HG03558 (cell line): Measurements from ENCODE around the gene MLLT10.
"Not testable (repeated sequence)": the region's sequence is repeated elsewhere in the genome, so short reads cannot be mapped to it uniquely, and the experiment has no call there.

Source experiments
- ATAC-seq: cut with Tn5 transposase; IDR thresholded peaks from one replicate; pipeline ENCODE4 v1.9.1; 2021; ENCODE audit warnings: moderate number of reproducible peaks; ENCODE audit not compliant: unreplicated experiment; ENCODE audit errors: extremely low read depth

The MLLT10 gene

DNA sequence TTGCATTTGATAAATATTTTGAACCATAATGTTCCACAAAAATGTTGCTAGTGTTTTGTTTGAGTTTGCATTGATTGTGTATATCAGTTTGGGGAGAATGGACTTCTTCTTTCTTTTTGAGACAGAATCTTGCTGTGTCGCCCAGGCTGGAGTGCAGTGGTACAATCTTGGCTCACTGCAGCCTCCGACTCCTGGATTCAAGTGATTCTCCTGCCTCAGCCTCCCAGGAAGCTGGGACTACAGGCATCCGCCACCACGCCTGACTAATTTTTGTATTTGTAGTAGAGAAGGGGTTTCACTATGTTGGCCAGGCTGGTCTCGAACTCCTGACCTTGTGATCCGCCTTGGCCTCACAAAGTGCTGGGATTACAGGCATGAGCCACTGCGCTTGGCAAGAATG is 25.0 kb downstream of the MLLT10 start:
- not testable (repeated sequence) for ATAC-seq

DNA sequence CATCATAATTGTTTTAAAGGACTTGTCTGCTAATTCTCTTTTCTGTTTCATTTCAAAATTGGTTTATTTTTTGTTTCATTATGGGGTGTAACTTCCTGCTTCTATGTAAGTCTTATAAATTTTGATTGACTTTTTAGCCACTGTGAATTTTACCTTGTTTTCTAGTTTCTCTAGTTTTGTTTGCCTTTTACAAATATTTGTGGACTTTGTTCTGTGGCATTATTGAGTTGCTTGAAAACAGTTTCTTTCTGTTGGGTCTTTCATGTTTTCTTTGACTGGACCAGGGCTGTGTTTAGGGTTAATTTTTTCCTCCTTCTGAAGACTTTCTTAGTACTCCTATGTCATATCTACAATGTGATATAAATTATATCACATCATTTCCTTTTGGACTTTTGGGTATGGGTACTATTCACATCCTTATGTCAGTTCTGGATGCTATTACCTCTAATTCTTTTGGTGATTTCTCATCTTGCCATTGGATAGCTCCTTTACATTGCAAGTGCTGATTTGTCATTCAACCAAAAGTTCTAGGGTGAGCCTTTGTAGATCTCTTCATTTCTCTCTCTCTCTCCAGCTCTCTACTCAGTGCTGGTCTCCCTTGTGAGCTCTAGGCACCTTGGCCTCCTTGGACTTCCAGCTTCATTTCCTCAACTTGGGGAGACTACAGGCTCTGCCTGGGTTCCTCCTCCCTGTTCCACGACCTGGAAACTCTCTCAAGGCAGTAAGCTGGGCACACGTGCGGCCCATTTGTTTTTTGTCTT is 36.9 kb downstream of the MLLT10 start:
- no peak for ATAC-seq

DNA sequence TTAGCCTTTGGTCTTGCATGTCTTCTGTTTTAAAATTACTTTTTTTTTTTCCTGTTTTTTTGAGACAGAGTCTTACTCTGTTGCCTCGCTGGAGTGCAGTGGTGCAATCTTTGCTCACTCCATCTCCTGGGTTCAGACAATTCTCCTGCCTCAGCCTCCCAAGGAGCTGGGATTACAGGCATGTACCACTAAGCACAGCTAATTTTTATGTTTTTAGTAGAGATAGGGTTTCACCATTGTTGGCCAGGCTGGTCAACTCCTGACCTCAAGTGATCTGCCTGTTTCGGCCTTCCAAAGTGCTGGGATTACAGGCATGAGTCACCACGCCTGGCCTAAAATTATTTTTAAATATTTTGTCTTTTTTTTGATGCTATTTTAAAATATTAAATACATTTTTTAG is 38.5 kb downstream of the MLLT10 start:
- ATAC-seq: no peak

DNA sequence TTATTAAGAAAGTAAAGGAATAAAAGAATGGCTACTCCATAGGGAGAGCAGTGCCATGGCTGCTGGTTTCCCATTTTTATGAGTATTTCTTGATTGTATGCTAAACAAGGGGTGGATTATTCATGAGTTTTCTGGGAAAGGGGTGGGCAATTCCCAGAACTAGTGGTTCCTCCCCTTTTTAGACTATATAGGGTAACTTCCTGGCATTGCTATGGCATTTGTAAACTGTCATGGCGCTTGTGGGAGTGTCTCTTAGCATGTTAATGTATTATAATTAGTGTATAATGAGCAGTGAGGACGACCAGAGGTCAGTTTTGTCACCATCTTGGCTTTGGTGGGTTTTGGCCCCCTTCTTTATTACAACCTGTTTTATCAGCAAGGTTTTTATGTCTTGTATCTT is 40.5 kb downstream of the MLLT10 start:
- not testable (repeated sequence) for ATAC-seq

DNA sequence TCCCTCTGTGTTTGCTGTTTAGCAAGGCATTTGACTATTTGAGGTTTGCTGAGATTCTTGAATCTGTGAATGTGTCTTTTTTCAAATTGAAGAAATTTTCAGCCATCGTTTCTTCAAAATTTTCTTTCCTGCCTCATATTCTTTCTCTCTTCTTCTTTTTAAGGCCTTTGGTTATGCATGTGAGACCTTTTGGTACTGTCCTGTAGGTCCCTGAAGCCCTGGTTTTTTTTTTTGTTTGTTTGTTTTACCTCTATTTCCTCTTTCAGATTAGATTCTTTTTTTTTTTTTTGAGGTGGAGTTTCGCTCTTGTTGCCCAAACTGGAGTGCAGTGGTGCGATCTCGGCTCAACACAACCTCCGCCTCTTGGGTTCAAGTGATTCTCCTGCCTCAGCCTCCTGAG is 45.3 kb downstream of the MLLT10 start:
- ATAC-seq: no peak

DNA sequence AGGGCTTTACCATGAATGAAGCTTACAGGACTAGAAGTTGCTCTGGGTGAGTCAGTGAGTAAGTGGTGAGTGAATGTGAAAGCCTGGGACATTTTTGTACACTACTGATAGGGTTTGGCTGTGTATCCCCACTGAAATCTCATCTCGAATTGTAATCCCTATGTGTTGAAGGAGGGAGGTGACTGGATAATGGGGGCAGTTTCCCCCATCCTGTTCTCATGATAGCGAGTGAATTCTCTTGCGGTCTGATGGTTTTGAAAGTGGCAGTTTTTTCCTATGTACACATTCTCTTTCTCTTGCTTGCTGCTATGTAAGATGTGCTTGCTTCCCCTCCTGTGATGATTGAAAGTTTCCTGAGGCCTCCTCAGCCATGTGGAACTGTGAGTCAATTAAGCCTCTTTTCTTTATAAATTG is 47.4 kb downstream of the MLLT10 start:
- peak; percentile 66 for ATAC-seq

DNA sequence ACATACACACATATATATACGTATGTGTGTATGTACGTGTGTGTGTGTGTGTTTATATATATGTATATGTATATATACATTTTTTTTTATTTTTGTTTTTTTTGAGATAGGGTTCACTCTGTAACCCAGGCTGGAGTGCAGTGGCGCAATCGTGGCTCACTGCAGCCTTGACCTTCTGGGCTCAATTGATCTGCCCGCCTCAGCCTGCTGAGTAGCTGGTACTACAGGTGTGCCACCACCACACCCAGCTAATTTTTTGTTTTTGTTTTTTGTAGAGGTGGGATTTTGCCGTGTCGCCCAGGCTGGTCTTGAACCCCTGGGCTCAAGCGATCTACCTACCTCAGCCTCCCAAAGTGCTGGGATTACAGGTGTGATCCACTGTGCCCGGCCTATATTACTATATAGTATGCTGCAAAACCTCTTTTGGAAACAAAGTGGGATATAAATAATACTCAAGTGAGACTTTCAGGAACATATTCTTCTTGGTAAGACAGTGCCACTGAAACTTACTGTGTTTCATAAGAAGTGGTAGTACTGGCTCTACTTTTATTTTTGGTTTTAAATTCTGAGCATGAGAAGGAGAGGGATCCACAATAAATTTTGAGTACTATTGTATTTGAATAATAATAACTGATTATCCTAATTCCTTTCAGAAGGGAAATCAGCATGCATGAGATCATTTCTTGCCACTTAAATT is 51.0 kb downstream of the MLLT10 start:
- no peak for ATAC-seq

DNA sequence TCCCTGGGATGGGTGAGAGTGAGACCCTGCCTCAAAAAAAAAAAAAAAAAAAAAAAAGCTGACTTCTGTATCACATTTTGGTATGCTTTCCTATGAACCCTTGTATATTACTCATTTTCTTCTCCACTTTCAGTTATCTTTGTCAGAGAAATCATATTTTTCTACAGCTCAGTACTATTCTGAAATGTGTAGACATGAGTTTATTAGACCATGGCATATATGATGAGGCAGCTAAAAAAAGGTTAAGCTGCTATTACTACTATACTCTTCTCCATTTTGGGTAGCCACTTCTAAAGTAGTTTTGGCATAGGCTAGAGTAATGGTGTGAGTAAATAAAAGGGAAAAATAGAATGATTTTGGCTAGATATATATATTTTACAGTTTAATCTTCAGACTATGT is 53.4 kb downstream of the MLLT10 start:
- ATAC-seq: no peak

DNA sequence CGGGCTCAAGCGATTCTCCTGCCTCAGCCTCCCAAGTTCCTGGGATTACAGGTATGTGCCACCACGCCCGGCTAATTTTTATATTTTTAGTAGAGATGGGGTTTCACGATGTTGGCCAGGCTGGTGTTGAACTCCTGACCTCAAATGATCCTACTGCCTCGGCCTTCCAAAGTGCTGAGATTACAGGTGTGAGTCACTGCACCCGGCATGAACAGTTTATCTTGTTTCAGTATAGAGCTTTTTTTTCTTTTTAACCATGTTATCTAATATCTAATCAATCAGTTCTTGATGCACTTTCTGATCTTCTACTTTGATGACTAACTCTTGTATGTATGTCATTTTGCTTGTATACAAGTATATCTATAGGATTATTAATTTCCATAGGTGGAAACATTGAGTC is 54.1 kb downstream of the MLLT10 start:
- not testable (repeated sequence) for ATAC-seq

DNA sequence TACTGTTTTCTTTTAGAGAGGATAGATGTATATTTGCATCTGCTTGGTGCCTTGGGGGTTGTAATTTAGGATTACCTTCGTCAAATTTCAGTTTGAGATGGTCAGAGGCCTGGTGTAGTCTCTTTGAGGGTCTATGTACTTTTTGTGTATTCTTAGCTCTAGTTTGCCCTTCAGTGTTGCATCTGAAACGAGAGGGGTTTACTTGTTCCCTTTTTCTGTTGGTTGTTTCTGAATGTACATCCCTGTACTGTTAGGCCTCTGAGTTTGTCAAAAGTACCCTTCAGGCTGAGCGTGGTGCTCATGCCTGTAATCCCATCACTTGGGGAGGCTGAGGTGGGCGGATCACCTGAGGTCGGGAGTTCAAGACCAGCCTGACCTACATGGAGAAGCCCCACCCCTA is 60.0 kb downstream of the MLLT10 start:
- ATAC-seq: no peak

DNA sequence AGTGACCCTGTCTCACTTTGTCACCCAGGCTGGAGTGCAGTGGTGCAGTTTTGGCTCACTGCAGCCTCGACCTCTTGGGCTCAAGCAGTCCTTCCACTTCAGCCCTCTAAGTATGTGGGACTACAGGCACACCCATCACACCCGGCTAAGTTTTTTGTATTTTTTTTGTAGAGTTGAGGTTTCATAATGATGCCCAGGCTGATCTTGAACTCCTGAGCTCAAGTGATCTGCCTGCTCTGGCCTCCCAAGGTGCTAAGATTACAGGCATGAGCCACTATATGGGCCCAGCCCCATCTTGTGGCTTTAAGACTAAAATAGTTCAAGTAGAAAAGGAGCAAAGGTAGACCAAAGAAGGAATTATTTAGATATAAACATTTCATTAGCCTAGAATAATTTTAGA is 65.5 kb downstream of the MLLT10 start:
- ATAC-seq: no peak

DNA sequence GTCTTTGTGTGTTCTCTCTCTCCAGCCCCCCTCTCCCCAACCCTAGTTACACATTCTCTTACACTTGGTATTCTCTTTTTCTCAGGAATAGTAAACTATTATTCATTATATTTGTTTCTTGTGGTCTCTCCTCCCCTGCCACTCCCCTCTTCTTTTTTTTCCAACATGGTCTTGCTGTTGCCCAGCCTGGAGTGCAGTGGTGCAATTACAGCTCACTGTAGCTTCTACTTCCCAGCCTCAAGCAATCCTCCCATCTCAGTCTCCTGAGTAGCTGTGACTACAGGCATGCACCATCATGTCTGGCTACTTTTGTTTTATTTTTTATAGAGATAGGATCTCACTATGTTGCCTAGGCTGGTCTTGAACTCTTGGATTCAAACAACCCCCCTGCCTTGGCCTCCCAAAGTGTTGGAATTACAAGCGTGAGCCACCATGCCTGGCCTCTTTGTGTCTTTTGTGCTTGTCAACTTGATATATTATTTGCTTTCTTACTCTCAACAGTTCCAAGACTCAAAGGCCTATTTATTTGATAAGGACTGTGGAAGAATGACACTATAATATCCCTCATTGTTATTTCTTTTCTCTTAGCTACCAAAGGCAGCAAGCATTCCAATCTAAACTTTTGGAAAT is 66.9 kb downstream of the MLLT10 start:
- ATAC-seq: no peak

DNA sequence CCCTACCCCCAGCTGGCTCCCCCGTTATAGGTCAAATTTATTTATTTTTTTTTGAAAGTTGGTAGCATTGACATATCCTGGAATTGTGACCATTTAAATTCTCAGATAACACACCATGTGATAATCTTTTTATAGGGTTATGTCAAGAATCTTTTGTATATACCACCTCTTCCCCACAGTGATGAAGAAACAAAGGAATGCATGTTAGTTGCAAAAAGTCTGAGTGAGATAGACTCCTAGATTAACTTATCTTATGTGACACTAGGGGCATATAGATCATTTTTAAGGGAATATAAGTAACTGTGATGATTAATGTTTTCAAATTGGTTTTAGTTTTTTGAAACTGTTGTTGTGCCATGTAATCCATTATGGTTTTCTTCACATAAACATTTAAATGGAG is 68.3 kb downstream of the MLLT10 start:
- no peak for ATAC-seq

DNA sequence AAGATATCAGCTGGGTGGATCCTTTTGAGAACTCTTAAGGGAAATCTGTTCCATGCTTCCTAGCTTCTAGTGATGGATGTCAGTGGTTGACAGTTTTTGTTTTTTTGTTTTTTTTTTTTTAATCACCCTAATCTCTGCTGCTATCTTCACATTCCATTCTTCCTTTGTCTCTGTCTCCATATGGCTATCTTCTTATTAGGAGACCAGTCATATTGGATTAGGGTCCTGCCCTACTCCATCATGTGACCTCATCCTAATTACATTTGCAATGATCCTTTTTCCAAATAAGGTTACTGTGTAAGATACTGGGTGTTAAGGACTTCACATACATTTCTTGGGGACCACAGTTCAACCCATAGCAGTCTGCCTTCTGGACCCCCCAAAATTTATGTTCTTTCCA is 69.7 kb downstream of the MLLT10 start:
- ATAC-seq: no peak

DNA sequence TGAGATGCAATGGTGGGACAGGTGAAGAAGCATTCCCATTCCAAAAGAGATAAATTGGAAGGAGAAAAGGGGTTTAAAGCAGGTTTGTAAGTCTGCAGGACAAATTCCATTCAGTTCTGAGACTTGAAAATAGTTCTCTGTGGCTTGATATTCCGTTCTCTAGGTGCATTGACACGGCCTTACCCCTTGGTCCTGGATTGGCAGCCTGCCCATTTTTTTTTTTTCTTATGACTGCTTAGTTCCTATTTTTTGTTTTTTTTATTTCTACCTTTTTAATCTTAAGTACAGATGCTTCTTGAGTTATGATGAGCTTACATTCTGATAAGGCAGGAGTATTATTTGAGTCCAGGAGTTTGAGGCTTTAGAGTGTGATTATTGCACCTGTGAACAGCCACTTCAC is 70.6 kb downstream of the MLLT10 start:
- ATAC-seq: no peak

DNA sequence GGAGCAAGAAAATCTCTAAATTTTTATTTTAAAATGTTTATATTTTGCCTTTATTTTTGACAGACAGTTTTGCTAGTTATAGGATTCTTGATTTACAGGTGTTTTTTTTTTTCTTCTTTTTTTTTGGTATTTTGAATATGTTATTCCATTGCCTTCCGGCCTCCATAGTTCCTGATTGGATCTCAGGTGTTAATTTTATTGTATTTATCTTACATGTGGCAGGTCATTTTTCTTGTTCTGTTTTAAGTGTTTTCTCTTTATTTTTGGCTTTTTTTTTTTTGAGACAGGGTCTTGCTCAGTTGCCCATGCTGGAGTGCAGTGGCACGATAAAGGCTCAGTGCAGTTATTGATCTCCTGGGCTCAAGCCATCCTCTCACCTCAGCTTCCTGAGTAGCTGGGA is 73.9 kb downstream of the MLLT10 start:
- ATAC-seq: no peak

DNA sequence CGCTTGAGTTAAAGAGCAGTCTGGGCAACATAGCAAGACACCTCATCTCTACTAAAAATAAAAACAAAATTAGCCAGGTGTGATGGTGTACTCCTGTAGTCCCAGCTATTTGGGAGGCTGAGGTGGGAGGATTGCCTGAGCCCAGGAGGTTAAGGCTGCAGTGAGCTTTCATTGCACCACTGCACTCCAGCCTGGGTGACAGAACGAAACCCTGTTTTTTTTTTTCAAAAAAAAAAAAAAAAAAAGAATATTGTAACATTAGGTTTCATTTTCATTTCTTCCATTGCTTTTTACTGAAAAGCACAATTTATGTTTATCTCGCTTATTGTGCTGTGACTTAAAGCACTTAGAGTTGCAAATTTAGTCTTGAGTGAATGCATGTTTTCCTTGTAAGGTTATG is 80.0 kb downstream of the MLLT10 start:
- no peak for ATAC-seq

DNA sequence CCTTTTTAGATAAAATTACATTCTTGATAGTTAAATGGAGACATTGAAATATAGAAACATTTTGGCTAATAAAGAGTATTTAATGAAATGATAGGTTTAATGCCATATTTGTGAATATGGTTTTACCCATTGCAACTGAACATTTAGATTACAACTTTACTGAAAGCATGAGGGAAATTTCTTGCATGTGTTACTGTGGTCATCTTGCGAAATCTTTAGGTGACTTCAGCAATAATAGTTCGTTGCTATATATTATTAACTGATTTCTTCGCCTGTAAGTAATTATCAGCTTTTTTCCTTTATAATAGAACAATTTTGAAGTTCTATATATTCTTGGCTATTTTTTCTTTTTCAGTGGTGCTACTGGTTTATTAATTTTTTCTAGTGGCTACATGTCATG is 83.2 kb downstream of the MLLT10 start:
- ATAC-seq: no peak

DNA sequence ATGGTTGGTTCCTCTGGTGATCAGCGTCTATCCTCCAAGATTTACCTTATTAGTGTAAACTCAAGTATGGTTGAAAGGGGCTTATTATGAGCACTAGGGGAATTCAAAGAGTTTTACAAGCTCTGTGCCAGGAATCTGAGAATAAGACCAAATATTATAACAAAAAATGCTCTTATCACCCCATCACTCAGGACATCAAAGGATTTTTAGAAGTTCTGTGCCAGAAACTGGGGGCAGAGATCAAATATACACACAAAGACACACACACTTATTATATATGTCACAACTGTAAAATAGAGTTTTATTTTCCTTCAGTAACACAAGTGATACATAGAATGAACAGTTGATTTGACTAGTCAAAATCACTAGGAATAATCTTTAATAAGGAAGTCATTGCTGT is 89.3 kb downstream of the MLLT10 start:
- no peak for ATAC-seq

DNA sequence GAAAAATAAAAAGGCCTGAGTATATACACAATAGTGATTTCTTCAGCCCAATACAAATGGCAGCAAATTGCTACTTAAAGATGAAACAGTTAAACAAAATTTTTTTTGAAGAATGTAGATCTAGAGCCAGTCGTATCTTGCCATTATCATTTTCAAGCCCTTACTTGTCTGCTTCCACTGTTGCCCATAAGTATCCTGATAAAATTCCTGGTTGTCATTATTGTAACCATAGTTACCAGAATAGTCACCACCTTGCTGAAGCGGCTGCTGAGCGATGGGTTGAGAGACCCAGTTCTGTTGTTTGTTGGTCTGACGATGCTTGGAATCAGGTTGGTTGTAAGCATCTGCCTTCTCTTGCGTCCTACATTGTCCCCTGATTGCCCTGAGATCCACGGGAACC is 90.4 kb downstream of the MLLT10 start:
- ATAC-seq: not testable (repeated sequence)

DNA sequence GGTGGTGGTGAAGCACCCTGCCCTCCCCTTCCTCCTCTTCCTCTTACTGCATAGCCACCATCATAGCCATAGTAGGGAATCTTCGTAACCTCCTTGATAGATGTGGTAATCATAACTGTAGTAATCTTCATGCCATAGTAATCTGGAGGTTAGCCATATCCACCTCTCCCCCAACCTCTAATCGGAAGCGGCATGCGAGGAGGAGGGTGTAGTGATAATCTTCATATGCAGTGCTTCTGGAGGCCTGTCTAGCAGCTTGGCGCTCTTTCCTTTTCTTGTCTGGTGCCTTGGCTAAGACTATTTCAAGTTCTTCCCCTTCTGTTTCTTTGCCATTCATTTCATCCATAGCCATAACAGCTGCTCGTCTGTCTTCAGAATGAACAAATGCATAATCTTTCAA is 90.9 kb downstream of the MLLT10 start:
- no peak for ATAC-seq
